Prostate gland (tissue), 2 donors: ENCODE results near the gene CEP128. TPM values are rescaled to one million over a fixed set of nuclear protein-coding genes. Genes with fewer than 3 reads are reported as not detected.

ENCODE experiments used
- DNase-seq: peaks from one replicate; pipeline ENCODE4 v3.0.0-alpha.2; 2019; ENCODE audit warnings: low spot score
- H3K27ac ChIP-seq, 2 donors: fragments of 200-600 bp; sonication (generic); 2 replicates each; pipeline ENCODE4 v1.5.1; 2017 to 2019
- H3K27me3 ChIP-seq: fragments of 200-600 bp; sonication (generic); replicated peaks from 2 replicates; pipeline ENCODE4 v1.5.1; 2019; ENCODE audit not compliant: insufficient read depth
- H3K36me3 ChIP-seq, 2 donors: fragments of 200-600 bp; sonication (generic); 1 replicate in 1 of 2; 2 replicates in 1 of 2; pipeline versions ENCODE4 v1.5.1 to v1.8.1; 2017 to 2019
- H3K4me1 ChIP-seq: fragments of 200-600 bp; sonication (generic); replicated peaks from 2 replicates; pipeline ENCODE4 v1.5.1; 2019
- H3K4me3 ChIP-seq, 2 donors: fragments of 200-600 bp; sonication (generic); 2 replicates each; pipeline ENCODE4 v1.5.1; 2017 to 2019
- H3K9me3 ChIP-seq: fragments of 200-600 bp; sonication (generic); 2 replicates; pipeline ENCODE4 v1.5.1; 2017
- POLR2A ChIP-seq: fragments of 450-650 bp; IDR thresholded peaks from one replicate; pipeline ENCODE4 v1.6.1; 2016; ENCODE audit warnings: antibody characterized with exemption, mild to moderate bottlenecking
- POLR2AphosphoS5 ChIP-seq: sonication (generic); formaldehyde crosslinking; IDR thresholded peaks from one replicate; pipeline ENCODE4 v1.6.1; 2017; ENCODE audit warnings: antibody characterized with exemption
- WGBS: methylation state at CpG from one replicate; pipeline ENCODE4 v1.1.5; 2018; 5-methylcytosine and 5-hydroxymethylcytosine counted together
- intact Hi-C: fragments of 100-400 bp; cut with DNase I; formaldehyde crosslinking; loops from one replicate; pipeline ENCODE4 v1.14.2; 2022
- total RNA-seq, 2 donors: library from RNA; depleted of rRNA; stranded (reverse); fragments of >200 nt; gene quantifications; one replicate each; pipeline ENCODE4 v1.1.0, GENCODE V29; 2016
- TF ChIP-seq, protein P1 (sequence below), 4 experiments: fragments of 200-600 bp in 2 of 4; fragments of 450-650 bp in 2 of 4; sonication (generic) in 2 of 4; IDR thresholded peaks; 1 replicate in 3 of 4; 2 replicates in 1 of 4; pipeline ENCODE4 v1.5.1; 2016 to 2019; ENCODE audit warnings: antibody characterized with exemption in 4 of 4, mild to moderate bottlenecking in 2 of 4, moderate library complexity in 2 of 4

Gene CEP128
- total RNA-seq, 2 donors from 2014 or later: 6.4 to 7.3 TPM

DNA sequence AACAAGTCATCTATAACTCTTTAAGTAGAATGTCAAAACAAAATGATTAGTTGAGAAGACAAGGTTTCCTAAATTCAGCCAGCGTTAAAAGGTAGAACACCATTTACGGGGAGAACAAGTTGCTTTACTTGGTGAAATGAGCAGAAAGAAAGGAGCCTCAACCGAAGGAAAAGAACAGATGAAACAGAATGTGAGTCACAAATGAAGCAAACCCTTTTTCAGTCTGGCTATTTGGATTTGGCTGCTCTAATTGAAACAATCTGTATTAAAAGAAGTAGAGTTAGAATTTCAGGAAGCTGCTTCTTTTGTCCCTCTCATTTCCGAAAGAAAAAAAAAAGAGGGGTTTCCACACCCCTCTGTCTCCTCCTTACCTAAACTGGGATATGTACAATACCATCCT lies 34.6 kb downstream of the CEP128 start:
- no peak for TF ChIP-seq POLR2A
- no peak for TF ChIP-seq POLR2AphosphoS5
- TF ChIP-seq, protein P1, sequence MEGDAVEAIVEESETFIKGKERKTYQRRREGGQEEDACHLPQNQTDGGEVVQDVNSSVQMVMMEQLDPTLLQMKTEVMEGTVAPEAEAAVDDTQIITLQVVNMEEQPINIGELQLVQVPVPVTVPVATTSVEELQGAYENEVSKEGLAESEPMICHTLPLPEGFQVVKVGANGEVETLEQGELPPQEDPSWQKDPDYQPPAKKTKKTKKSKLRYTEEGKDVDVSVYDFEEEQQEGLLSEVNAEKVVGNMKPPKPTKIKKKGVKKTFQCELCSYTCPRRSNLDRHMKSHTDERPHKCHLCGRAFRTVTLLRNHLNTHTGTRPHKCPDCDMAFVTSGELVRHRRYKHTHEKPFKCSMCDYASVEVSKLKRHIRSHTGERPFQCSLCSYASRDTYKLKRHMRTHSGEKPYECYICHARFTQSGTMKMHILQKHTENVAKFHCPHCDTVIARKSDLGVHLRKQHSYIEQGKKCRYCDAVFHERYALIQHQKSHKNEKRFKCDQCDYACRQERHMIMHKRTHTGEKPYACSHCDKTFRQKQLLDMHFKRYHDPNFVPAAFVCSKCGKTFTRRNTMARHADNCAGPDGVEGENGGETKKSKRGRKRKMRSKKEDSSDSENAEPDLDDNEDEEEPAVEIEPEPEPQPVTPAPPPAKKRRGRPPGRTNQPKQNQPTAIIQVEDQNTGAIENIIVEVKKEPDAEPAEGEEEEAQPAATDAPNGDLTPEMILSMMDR (IDR thresholded peaks at IDR 0.05): no peak
- H3K36me3 ChIP-seq: no peaks in the 10 kb centered on the region
- no peak overlapping the region for H3K27ac ChIP-seq
- H3K27me3 ChIP-seq: no peaks in the 10 kb centered on the region
- no peak overlapping the region for H3K4me3 ChIP-seq
- no peak for DNase-seq
- H3K9me3 ChIP-seq: no peaks in the 10 kb centered on the region
- WGBS: 95% methylated on average over 4 of the region's 4 CpGs
- no peaks in the 10 kb centered on the region for H3K4me1 ChIP-seq
- intact Hi-C loops: no loop called here

DNA sequence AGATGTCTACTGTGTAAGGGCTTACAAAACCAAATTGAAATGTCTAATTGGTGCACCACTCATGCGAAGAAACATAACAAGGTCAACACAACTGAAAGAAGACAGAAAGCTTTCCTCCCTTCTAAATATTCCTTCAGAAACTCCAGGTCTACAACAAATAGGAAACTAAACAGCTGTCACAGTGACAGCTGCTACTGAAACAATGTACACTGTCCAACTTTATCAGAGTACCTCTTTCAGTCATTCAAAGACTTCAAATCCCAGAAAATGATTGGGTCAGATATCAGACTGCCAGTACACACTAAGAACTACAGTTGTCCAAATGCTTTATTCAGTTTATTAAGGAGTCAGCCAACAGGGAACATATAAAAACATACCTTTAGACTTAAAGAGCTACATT lies 35.2 kb downstream of the CEP128 start:
- Histone ChIP-seq H3K9me3 (no peaks in the 10 kb centered on the region), H3K36me3 (no peaks in the 10 kb centered on the region), H3K27ac (no peak overlapping the region), H3K4me3 (no peak overlapping the region), H3K27me3 (no peaks in the 10 kb centered on the region), H3K4me1 (no peaks in the 10 kb centered on the region)
- WGBS: 40% methylated on average over 1 of the region's 1 CpG
- DNase-seq: no peak
- intact Hi-C loops: no loop called here
- TF ChIP-seq POLR2AphosphoS5 (no peak), POLR2A (no peak)
- TF ChIP-seq, protein P1 (IDR thresholded peaks at IDR 0.05): no peak

DNA sequence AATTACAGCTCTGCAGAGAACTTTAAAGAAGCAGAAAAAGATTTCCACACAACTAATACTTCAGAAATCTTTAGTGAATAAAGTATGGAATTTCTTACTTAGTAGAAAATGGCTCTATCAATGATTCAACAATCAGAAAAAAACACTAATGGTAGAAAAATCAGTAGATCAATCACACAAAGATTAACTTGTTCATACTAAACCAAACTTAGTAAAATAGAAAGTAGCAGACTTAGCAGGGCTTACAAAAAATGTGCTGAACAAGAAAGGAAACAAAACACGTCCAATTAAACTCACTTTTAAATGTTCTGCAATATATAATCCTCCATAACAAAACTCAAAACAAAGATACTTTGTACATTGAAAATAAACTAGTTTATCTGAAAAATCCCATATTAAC lies 38.9 kb downstream of the CEP128 start:
- intact Hi-C loops: no loop called here
- TF ChIP-seq, protein P1 (IDR thresholded peaks at IDR 0.05): no peak
- no peak for TF ChIP-seq POLR2AphosphoS5
- TF ChIP-seq POLR2A: no peak
- Histone ChIP-seq H3K27ac (no peak overlapping the region), H3K36me3 (no peaks in the 10 kb centered on the region), H3K4me3 (no peak overlapping the region), H3K9me3 (no peaks in the 10 kb centered on the region), H3K27me3 (no peaks in the 10 kb centered on the region), H3K4me1 (no peaks in the 10 kb centered on the region)
- 88% methylated on average over 1 of the region's 1 CpG for whole genome bisulfite sequencing
- DNase-seq: no peak

DNA sequence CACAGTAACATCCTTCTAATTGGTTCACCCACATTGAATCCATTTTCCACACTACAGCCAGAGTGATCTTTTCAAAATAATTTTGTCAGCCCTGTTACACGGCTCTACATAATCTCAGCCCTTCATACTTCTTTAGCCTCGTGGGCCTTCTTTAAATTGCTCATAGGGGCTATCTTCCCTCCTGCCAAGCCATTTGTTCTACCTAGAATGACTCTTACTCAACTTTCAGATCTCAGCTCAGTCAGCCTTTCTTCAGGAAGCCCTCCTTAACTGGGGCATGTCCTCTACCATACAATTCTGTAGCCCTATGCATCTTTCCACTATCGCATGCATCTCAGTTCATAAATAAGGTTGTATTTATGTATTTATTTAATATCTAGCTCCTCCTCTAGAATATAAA lies 39.7 kb downstream of the CEP128 start:
- intact Hi-C loops: no loop called here
- 95% methylated on average over 3 of the region's 3 CpGs for WGBS

DNA sequence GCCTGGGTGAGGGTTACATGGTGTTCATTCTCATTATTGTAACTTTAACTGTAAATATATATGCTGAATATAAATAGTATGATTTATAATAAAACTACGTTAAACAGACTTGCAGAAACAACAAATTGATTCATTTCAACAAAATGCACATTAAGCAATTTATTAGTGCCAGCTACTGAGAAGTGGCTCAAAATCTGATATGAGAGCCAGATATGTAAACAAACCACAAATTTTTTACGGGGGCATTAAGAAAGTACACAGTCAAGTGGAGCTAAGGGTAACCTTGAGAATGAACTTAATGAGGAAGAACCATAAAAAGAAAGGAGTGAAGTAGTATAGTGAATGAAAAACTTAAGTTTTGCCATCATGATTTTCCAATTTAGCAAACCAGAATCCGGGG lies 40.3 kb downstream of the CEP128 start:
- Histone ChIP-seq H3K36me3 (no peaks in the 10 kb centered on the region), H3K27me3 (no peaks in the 10 kb centered on the region), H3K4me1 (no peaks in the 10 kb centered on the region), H3K4me3 (no peak overlapping the region), H3K9me3 (no peaks in the 10 kb centered on the region), H3K27ac (no peak overlapping the region)
- 40% methylated on average over 3 of the region's 3 CpGs for WGBS
- no peak for DNase-seq
- TF ChIP-seq POLR2A (no peak), POLR2AphosphoS5 (no peak)
- TF ChIP-seq, protein P1 (IDR thresholded peaks at IDR 0.05): no peak
- intact Hi-C loops: no loop called here

More for the DNA sequence above, 39.7 kb downstream of the CEP128 start:
- Histone ChIP-seq H3K27ac (no peak overlapping the region), H3K36me3 (no peaks in the 10 kb centered on the region), H3K4me1 (no peaks in the 10 kb centered on the region), H3K9me3 (no peaks in the 10 kb centered on the region), H3K4me3 (no peak overlapping the region), H3K27me3 (no peaks in the 10 kb centered on the region)
- DNase-seq: no peak
- TF ChIP-seq, protein P1 (IDR thresholded peaks at IDR 0.05): no peak
- TF ChIP-seq POLR2AphosphoS5 (no peak), POLR2A (no peak)
